K562 (cell line): ENCODE results near the gene ME3. TPM values are rescaled to one million over a fixed set of nuclear protein-coding genes. Genes with fewer than 3 reads are reported as not detected.

Experiments used
- BDP1 ChIP-seq: IDR thresholded peaks from 3 replicates; pipeline ENCODE4 v1.6.1; 2011; ENCODE audit not compliant: insufficient read length, insufficient read depth
- CREBBP ChIP-seq: IDR thresholded peaks from one replicate; pipeline ENCODE4 v1.6.1; 2012; ENCODE audit warnings: low read depth, mild to moderate bottlenecking, control low read depth, inconsistent platforms, low read length
- CUX1 ChIP-seq: fragments of 200-800 bp; sonication (Bioruptor generic); IDR thresholded peaks from 2 replicates; pipeline ENCODE4 v1.6.1; 2016; ENCODE audit warnings: missing genetic modification characterization, missing compliant biosample characterization
- FOS ChIP-seq: IDR thresholded peaks from 3 replicates; pipeline ENCODE4 v1.6.1; 2011; ENCODE audit not compliant: insufficient read length; ENCODE audit errors: extremely low read depth
- FOXK2 ChIP-seq, 2 experiments: fragments of 450-650 bp; IDR thresholded peaks in 1 of 2; conservative IDR thresholded peaks in 1 of 2; 2 replicates each; pipeline ENCODE4 v1.6.1; 2016; ENCODE audit warnings: low read depth in 2 of 2, mild to moderate bottlenecking in 1 of 2
- MEIS2 ChIP-seq: fragments of 450-650 bp; IDR thresholded peaks from 2 replicates; pipeline ENCODE4 v1.6.1; 2014; ENCODE audit warnings: mild to moderate bottlenecking; ENCODE audit not compliant: partially characterized antibody
- MTA2 ChIP-seq: fragments of 450-650 bp; IDR thresholded peaks from 2 replicates; pipeline ENCODE4 v1.6.1; 2016; ENCODE audit warnings: low read depth
- NR2C1 ChIP-seq, 2 experiments: fragments of 450-650 bp; IDR thresholded peaks; 2 replicates each; pipeline ENCODE4 v1.6.1; 2017; ENCODE audit warnings: mild to moderate bottlenecking in 2 of 2, antibody characterized with exemption in 1 of 2, inconsistent platforms in 1 of 2, missing compliant biosample characterization in 1 of 2, missing genetic modification characterization in 1 of 2
- SAFB2 ChIP-seq: fragments of 200-400 bp; formaldehyde crosslinking; IDR thresholded peaks from 2 replicates; pipeline ENCODE4 v1.6.1; 2018; ENCODE audit warnings: borderline replicate concordance, low read length, low read depth, moderate library complexity; ENCODE audit not compliant: severe bottlenecking
- SAP30 ChIP-seq: fragments of 200-600 bp; sonication (generic); IDR thresholded peaks from 2 replicates; pipeline ENCODE4 v1.6.1; 2012; ENCODE audit warnings: borderline replicate concordance, low read depth, mild to moderate bottlenecking, moderate library complexity, low read length, control low read depth, inconsistent platforms; ENCODE audit not compliant: insufficient read depth, poor library complexity, severe bottlenecking
- SMARCE1 ChIP-seq: fragments of 450-650 bp; IDR thresholded peaks from 2 replicates; pipeline ENCODE4 v1.7.1; 2016; ENCODE audit warnings: mild to moderate bottlenecking
- TEAD4 ChIP-seq, 2 experiments: sonication (generic) in 1 of 2; formaldehyde crosslinking in 1 of 2; IDR thresholded peaks; 2 replicates each; pipeline versions ENCODE4 v1.6.1 to v1.8.0; 2012 to 2022; ENCODE audit warnings: borderline replicate concordance in 1 of 2, inconsistent platforms in 1 of 2, low read length in 1 of 2, mild to moderate bottlenecking in 1 of 2, missing genetic modification reagents in 1 of 2
- ZMIZ1 ChIP-seq, 2 experiments: fragments of 150-350 bp in 1 of 2; IDR thresholded peaks; 2 replicates each; pipeline ENCODE4 v1.6.1; 2012 to 2016; ENCODE audit warnings: low read depth in 2 of 2, low read length in 2 of 2, mild to moderate bottlenecking in 1 of 2, moderate library complexity in 1 of 2
- ZNF146 ChIP-seq: IDR thresholded peaks from one replicate; pipeline ENCODE4 v1.6.1; 2018; ENCODE audit warnings: missing compliant biosample characterization; ENCODE audit not compliant: unreplicated experiment
- ZNF398 ChIP-seq: fragments of 250-450 bp; sonication (Bioruptor Pico); IDR thresholded peaks from 2 replicates; pipeline ENCODE4 v1.8.0; 2021; ENCODE audit warnings: moderate library complexity, mild to moderate bottlenecking, inconsistent platforms
- polyA plus RNA-seq, 8 experiments: library from polyadenylated mRNA; depleted of rRNA in 4 of 8; stranded (reverse) in 5 of 8; unstranded in 3 of 8; fragments of >200 nt; fragmentation: Nextera tagmentation in 2 of 8; fragmentation: Illumina TruSeq in 1 of 8; extraction: Ambion mirVana in 2 of 8; extraction: Trizol in 1 of 8; gene quantifications; 2 replicates each; pipeline versions ENCODE4 v1.2.1 to v1.2.3, GENCODE V29; 2011 to 2014; ENCODE audit warnings: inconsistent platforms in 1 of 8, missing spikeins in 1 of 8
- total RNA-seq, 7 experiments: library from RNA; depleted of rRNA in 6 of 7; stranded (reverse); fragments of >200 nt in 6 of 7; fragmentation: Illumina TruSeq in 2 of 7; extraction: Trizol in 2 of 7; gene quantifications; 2 replicates each; pipeline versions ENCODE4 v1.2.1 to v1.2.3, GENCODE V29; 2011 to 2021; ENCODE audit warnings: low replicate concordance in 1 of 7

The ME3 gene
- total and polyA plus RNA-seq, 9 of the 15 experiments (the other 6 are each of a cell fraction or from before 2014, with no cell fraction given), result not detected

GRCh38 chr11:86416494-86416893 is 255.9 kb downstream of the ME3 start (continued):
- TF ChIP-seq SAFB2, result no peak
- peak; percentile 67 for TF ChIP-seq MTA2
- no peak for TF ChIP-seq ZNF398 (CRISPR knock-in tag)
- TF ChIP-seq CUX1, result no peak
- TF ChIP-seq SAP30, result no peak
- peak; percentile 18 for TF ChIP-seq FOS
- TF ChIP-seq BDP1, result no peak
- no peak for TF ChIP-seq NR2C1 (IDR thresholded peaks at IDR 0.05)
- TF ChIP-seq NR2C1 (tag; IDR thresholded peaks at IDR 0.05), result no peak
- TF ChIP-seq SMARCE1, result peak; percentile 89
- no peak for TF ChIP-seq ZNF146 (CRISPR knock-in tag)
- peak in 1 of 2 experiments; percentile 26; a peak in 1 of 4 replicates for TF ChIP-seq ZMIZ1 (IDR thresholded peaks at IDR 0.05; ENCODE audit: low read depth in 2 of 2, low read length in 2 of 2)
- no peak for TF ChIP-seq MEIS2
- peak; percentile 87 for TF ChIP-seq TEAD4 (IDR thresholded peaks at IDR 0.05; ENCODE audit: low read length)
- TF ChIP-seq TEAD4 (CRISPR knock-in tag; IDR thresholded peaks at IDR 0.05; ENCODE audit: borderline replicate concordance), result no peak
- no peak for TF ChIP-seq CREBBP
- TF ChIP-seq FOXK2 (conservative IDR thresholded peaks at IDR 0.05 in 1 of 2, IDR thresholded peaks at IDR 0.05 in 1 of 2; ENCODE audit: low read depth in 2 of 2), result peak; percentile 83 to 90
